Activated T-cell treated with anti-CD3 and anti-CD28 coated beads, Interleukin-2, amount 50 U/mL, for 24 hours (primary cell): ENCODE measurements around the gene PRLHR.
A peak's percentile ranks its signal among the peaks of the same experiment; 100 is the strongest.

ENCODE experiments used
- DNase-seq: peaks from one replicate; pipeline ENCODE4 v3.0.0-alpha.2; 2020
- H3K27ac Mint-ChIP-seq: 2 replicates; pipeline ENCODE4 v1.8.0; 2020; ENCODE audit warnings: mild to moderate bottlenecking, mixed read lengths
- H3K27me3 Mint-ChIP-seq: 2 replicates; pipeline ENCODE4 v1.8.0; 2020; ENCODE audit warnings: mixed read lengths
- H3K36me3 Mint-ChIP-seq: 2 replicates; pipeline ENCODE4 v1.8.0; 2020; ENCODE audit warnings: low read depth, mixed read lengths
- H3K4me1 Mint-ChIP-seq: 2 replicates; pipeline ENCODE4 v1.8.0; 2020; ENCODE audit warnings: low read depth, mixed read lengths
- H3K4me3 Mint-ChIP-seq: 2 replicates; pipeline ENCODE4 v1.8.0; 2020; ENCODE audit warnings: mild to moderate bottlenecking, moderate library complexity, mixed read lengths
- H3K9me3 Mint-ChIP-seq: 2 replicates; pipeline ENCODE4 v1.8.0; 2020; ENCODE audit warnings: mixed read lengths

Gene PRLHR

GRCh38 chr10:118562851-118563250, 32.6 kb downstream of the PRLHR start:
- H3K4me1 Mint-ChIP-seq = no peaks in the 10 kb centered on the region
- H3K36me3 Mint-ChIP-seq = no peaks in the 10 kb centered on the region
- H3K4me3 Mint-ChIP-seq = no peak overlapping the region
- no peaks in the 10 kb centered on the region for H3K9me3 Mint-ChIP-seq
- peaks cover 25% of the 10 kb centered on the region for H3K27me3 Mint-ChIP-seq
- no peak for DNase-seq
- no peak overlapping the region for H3K27ac Mint-ChIP-seq

GRCh38 chr10:118557946-118558345, 37.5 kb downstream of the PRLHR start:
- Mint-ChIP-seq H3K9me3 (peaks cover 3% of the 10 kb centered on the region), H3K27ac (no peak overlapping the region), H3K4me1 (no peaks in the 10 kb centered on the region), H3K4me3 (no peak overlapping the region), H3K27me3 (peaks cover 55% of the 10 kb centered on the region), H3K36me3 (no peaks in the 10 kb centered on the region)
- no peak for DNase-seq

- DNase-seq = no peak
- no peaks in the 10 kb centered on the region for H3K36me3 Mint-ChIP-seq
- no peak overlapping the region for H3K27ac Mint-ChIP-seq
- no peak overlapping the region for H3K4me3 Mint-ChIP-seq
- H3K9me3 Mint-ChIP-seq = peaks cover 3% of the 10 kb centered on the region
- no peaks in the 10 kb centered on the region for H3K4me1 Mint-ChIP-seq
- peaks cover 49% of the 10 kb centered on the region for H3K27me3 Mint-ChIP-seq
Measured at GRCh38 chr10:118551535-118552100, 43.8 kb downstream of the PRLHR start.

- no peak overlapping the region for H3K27ac Mint-ChIP-seq
- peaks cover 52% of the 10 kb centered on the region for H3K27me3 Mint-ChIP-seq
- no peak for DNase-seq
- no peak overlapping the region for H3K4me3 Mint-ChIP-seq
- no peaks in the 10 kb centered on the region for H3K36me3 Mint-ChIP-seq
- no peaks in the 10 kb centered on the region for H3K9me3 Mint-ChIP-seq
- H3K4me1 Mint-ChIP-seq = no peaks in the 10 kb centered on the region
Measured at GRCh38 chr10:118547282-118547681, 48.2 kb downstream of the PRLHR start.

GRCh38 chr10:118546479-118546878, 49.0 kb downstream of the PRLHR start:
- Mint-ChIP-seq H3K27me3 (peaks cover 52% of the 10 kb centered on the region), H3K4me1 (no peaks in the 10 kb centered on the region), H3K27ac (no peak overlapping the region), H3K36me3 (no peaks in the 10 kb centered on the region), H3K4me3 (no peak overlapping the region), H3K9me3 (no peaks in the 10 kb centered on the region)
- DNase-seq = no peak

GRCh38 chr10:118545381-118545780, 50.1 kb downstream of the PRLHR start:
- no peaks in the 10 kb centered on the region for H3K4me1 Mint-ChIP-seq
- H3K27me3 Mint-ChIP-seq = peaks cover 51% of the 10 kb centered on the region
- no peak for DNase-seq
- no peaks in the 10 kb centered on the region for H3K36me3 Mint-ChIP-seq
- H3K4me3 Mint-ChIP-seq = no peak overlapping the region
- H3K9me3 Mint-ChIP-seq = no peaks in the 10 kb centered on the region
- no peak overlapping the region for H3K27ac Mint-ChIP-seq

- H3K4me1 Mint-ChIP-seq = no peaks in the 10 kb centered on the region
- H3K27ac Mint-ChIP-seq = no peak overlapping the region
- H3K9me3 Mint-ChIP-seq = no peaks in the 10 kb centered on the region
- H3K27me3 Mint-ChIP-seq = peaks cover 49% of the 10 kb centered on the region
- H3K4me3 Mint-ChIP-seq = no peak overlapping the region
- DNase-seq = no peak
- H3K36me3 Mint-ChIP-seq = no peaks in the 10 kb centered on the region
Measured at GRCh38 chr10:118544401-118544948, 51.0 kb downstream of the PRLHR start.

GRCh38 chr10:118543714-118544400, 51.6 kb downstream of the PRLHR start:
- DNase-seq = peak; percentile 58
- Mint-ChIP-seq H3K36me3 (no peaks in the 10 kb centered on the region), H3K27ac (no peak overlapping the region), H3K9me3 (no peaks in the 10 kb centered on the region), H3K27me3 (peaks cover 51% of the 10 kb centered on the region), H3K4me3 (no peak overlapping the region), H3K4me1 (no peaks in the 10 kb centered on the region)

- no peak overlapping the region for H3K4me3 Mint-ChIP-seq
- H3K27ac Mint-ChIP-seq = no peak overlapping the region
- peaks cover 56% of the 10 kb centered on the region for H3K27me3 Mint-ChIP-seq
- no peak for DNase-seq
- H3K9me3 Mint-ChIP-seq = no peaks in the 10 kb centered on the region
- H3K4me1 Mint-ChIP-seq = no peaks in the 10 kb centered on the region
- H3K36me3 Mint-ChIP-seq = no peaks in the 10 kb centered on the region
Measured at GRCh38 chr10:118542745-118543144, 52.7 kb downstream of the PRLHR start.

- DNase-seq = no peak
- Mint-ChIP-seq H3K4me1 (no peaks in the 10 kb centered on the region), H3K4me3 (no peak overlapping the region), H3K9me3 (no peaks in the 10 kb centered on the region), H3K36me3 (no peaks in the 10 kb centered on the region), H3K27me3 (peaks cover 59% of the 10 kb centered on the region), H3K27ac (no peak overlapping the region)
Measured at GRCh38 chr10:118542205-118542604, 53.2 kb downstream of the PRLHR start.

GRCh38 chr10:118541718-118542117, 53.7 kb downstream of the PRLHR start:
- H3K36me3 Mint-ChIP-seq = no peaks in the 10 kb centered on the region
- no peak for DNase-seq
- H3K9me3 Mint-ChIP-seq = no peaks in the 10 kb centered on the region
- no peak overlapping the region for H3K4me3 Mint-ChIP-seq
- H3K4me1 Mint-ChIP-seq = no peaks in the 10 kb centered on the region
- peaks cover 59% of the 10 kb centered on the region for H3K27me3 Mint-ChIP-seq
- H3K27ac Mint-ChIP-seq = no peak overlapping the region
